Activated CD4-positive, CD25-positive, alpha-beta regulatory T cell treated with anti-CD3 and anti-CD28 coated beads, Interleukin-2, amount 50 U/mL, for 24 hours (primary cell): ENCODE data around the gene EVC.
"Not testable (repeated sequence)": the region's sequence is repeated elsewhere in the genome, so short reads cannot be mapped to it uniquely, and the experiment has no call there.

ENCODE experiments used
- ATAC-seq, 2 donors: fragments of 150-1000 bp; cut with Tn5 transposase; one replicate each; pipeline ENCODE4 v1.10.0; 2021; ENCODE audit warnings: mild to moderate bottlenecking in 1 of 2, moderate library complexity in 1 of 2

EVC gene

DNA sequence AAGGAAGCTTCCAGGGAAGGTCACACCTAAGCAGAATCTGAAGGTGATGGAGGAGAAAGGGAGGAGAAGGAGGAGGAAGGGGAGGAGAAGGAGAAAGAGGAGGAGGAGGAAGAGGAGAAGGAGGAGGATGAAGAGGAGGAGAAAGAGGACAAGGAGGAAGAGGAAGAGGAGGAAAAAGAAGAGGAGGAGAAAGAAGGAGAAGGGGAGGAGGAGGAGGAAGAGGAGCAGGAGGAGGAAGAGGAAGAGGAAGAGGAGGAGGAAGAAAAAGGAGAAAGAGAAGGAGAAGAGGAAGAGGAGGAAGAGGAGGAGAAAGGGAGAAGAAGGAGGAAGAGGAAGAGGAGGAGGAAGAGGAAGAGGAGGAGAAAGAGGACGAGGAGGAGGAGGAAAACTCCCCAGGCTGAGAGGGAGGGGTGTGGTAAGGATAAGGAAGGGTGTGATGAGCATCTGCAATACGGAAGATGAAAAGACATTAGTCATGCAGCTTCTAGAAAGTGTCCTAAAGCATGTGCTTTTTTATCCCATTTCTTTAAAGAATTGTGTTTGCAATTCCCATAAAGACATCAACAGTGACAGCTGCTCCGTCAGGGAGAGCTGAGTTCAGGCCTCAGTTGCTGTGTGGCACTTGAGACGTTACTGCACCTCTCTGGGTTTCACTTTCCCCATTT lies 140.8 kb downstream of the EVC start:
- no peak for ATAC-seq

DNA sequence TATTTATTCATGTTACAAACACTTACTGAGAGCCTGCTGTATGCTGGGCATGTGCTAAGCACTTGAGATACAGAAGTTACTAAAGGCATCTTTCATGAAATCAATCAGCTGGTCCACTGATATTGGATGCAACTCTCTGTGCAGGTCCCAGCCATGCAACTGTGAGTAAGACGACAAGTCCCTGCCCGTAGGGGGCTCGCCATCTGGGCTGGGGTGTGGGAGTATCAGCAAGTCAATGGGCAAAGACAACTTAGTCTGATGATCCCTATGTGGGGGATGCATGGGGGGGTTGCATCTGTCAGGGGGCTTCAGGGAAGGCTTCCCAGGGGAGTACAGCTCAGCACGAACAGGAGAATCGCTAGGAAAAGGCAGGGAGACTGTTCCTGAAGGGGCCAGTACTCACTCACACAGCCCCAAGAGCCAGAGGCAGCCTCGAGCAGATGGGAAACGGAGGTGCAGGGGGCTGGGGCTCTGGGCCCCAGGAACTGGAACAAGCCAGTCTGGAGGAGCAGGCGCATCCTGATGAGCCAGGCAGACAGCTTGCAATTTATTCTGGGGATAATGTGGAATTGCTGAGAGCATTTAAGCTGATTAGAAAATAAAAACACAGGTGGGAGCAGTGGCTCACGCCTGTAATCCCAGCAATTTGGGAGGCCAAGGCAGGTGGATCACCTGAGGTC lies 141.7 kb downstream of the EVC start:
- ATAC-seq = no peak

DNA sequence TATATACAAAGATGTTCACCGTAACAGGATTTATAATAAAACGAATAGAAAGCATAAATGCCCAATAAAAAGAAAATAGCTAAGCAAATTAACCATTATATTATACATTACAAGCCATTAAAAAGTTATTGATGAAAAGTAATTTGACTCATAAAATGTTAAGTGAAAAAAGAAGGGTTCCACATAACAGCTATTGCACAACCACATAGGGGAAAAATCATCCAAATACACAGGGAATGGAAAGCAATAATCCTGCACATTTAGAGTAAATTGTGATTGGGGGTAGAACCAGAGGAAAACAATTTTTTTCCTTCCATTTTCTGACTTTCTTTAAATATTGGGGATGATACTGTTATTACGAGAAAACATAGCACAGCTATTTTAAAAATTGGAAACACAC lies 143.9 kb downstream of the EVC start:
- ATAC-seq = no peak

DNA sequence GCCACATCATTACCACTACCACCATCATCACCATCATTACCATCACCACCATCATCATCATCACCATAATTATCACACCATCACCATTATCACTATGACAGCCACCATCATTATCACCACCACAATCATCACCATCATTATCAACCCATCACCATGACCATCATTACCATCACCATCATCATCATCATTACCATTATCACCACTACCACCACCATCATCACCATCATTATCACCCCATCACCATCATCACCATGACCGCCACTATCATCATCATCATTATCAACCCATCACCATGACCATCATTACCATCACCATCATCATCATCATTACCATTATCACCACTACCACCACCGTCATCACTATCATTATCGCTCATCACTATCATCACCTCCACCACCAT lies 145.4 kb downstream of the EVC start:
- not testable (repeated sequence) for ATAC-seq

DNA sequence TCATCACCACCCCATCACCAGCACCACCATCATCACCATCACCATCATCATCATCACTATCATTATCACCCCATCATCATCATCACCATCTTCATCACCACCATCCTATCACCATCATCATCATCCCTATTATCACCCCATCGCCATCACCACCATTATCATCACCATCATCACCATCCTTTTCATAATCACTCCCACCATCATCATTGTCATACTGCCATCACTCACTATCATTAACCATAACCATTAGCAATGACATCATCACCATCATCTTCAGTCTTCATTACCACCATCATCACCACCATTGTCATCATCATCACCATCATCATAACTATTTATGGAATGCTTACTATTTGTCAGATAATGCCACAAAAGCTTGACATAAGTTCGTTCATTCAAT lies 146.2 kb downstream of the EVC start:
- ATAC-seq = no peak

DNA sequence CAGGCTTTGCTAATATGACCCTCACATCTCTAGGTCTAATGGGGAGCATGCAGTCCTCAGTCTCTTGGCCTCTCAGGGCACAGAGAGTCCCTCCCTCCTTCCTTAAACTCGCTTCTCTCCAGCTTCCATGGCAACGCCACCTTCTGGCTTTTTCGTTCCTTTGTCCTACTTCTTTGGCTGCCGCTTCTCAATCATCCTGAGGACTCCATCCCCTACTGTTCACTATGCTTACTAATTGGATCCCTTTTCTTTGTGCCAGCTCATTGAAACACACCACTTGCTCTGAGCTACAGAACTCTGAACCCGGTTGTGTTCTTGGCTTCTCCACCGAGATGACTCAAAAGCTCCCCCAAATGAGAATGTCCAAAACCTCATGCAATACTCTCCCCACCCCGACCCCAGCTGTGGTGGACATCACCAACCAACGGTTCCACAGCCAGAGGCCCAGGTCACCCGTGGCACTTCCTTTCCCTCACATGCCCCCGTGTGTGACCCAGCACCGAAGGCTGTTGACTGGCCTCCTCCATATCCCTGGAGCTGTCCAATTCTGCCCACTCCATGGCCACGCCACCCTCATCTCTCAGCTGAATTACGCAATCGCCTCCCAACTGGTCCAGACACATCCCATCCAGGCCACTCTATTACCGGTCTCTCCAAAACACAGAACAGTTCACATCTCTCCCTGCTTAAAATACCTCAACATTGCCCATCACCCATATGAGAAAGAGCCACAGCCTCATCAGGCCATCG lies 147.2 kb downstream of the EVC start:
- ATAC-seq = no peak

DNA sequence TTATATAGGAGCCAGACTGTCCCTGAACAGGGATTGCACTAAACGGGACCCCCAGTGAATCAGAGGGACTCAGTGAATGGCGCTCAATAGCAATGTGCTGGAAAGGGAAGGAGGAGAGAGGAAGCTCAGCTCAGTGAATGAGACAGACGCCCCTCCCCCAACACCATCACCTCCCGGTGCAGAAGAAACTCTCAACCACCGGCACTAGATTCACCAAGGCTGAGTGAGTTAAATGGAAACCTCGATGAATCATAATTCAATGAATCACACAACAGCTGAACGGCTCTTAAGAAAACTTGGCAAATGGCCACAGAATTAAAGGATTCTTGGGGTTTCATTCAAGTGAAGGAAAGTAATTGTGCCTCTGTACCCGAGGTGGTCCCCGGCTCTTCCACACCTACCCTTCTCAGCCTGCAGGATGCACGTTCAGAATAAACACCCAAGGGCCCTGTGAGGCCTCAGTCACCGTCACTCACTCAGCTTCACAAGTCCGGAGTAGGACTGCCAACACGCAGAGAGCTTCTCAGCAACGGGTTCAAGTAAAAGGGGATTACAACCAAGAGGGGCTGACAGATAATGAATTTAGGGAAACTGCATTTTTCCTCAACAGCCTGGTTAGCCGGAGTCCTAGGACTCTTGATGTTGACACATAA lies 152.6 kb downstream of the EVC start:
- ATAC-seq = peak; percentile 87 to 94
